Osteocyte (in vitro differentiated cells): ENCODE data around the gene ARF5. TPM values are rescaled to one million over a fixed set of nuclear protein-coding genes. Genes with fewer than 3 reads are reported as not detected.

Experiments
- DNase-seq: peaks from one replicate; pipeline ENCODE4 v3.0.0; 2021; ENCODE audit warnings: mixed read lengths; ENCODE audit not compliant: unreplicated experiment; ENCODE audit errors: extremely low spot score
- H3K27ac Mint-ChIP-seq: one replicate; pipeline ENCODE4 v1.8.0; 2021; ENCODE audit warnings: mild to moderate bottlenecking, mixed read lengths; ENCODE audit not compliant: unreplicated experiment
- H3K27me3 Mint-ChIP-seq: one replicate; pipeline ENCODE4 v1.8.0; 2021; ENCODE audit warnings: mixed read lengths; ENCODE audit not compliant: unreplicated experiment
- H3K36me3 Mint-ChIP-seq: one replicate; pipeline ENCODE4 v1.8.0; 2021; ENCODE audit warnings: mixed read lengths; ENCODE audit not compliant: unreplicated experiment
- H3K4me1 Mint-ChIP-seq: one replicate; pipeline ENCODE4 v1.8.0; 2021; ENCODE audit warnings: mixed read lengths; ENCODE audit not compliant: unreplicated experiment
- H3K4me3 Mint-ChIP-seq: one replicate; pipeline ENCODE4 v1.8.0; 2021; ENCODE audit warnings: mild to moderate bottlenecking, moderate library complexity, mixed read lengths; ENCODE audit not compliant: unreplicated experiment
- H3K9me3 Mint-ChIP-seq: one replicate; pipeline ENCODE4 v1.8.0; 2021; ENCODE audit warnings: mixed read lengths; ENCODE audit not compliant: unreplicated experiment
- total RNA-seq: library from RNA; stranded (reverse); gene quantifications from 2 replicates; pipeline ENCODE4 v1.2.1, GENCODE V29; 2021
- TF ChIP-seq, protein P1 (sequence below): fragments of 200-600 bp; sonication (generic); IDR thresholded peaks from 2 replicates; pipeline ENCODE4 v1.5.0; 2021; ENCODE audit warnings: antibody characterized with exemption, mild to moderate bottlenecking, moderate library complexity

Gene ARF5
- total RNA-seq, 1 donor from 2014 or later, result 191 TPM

DNA sequence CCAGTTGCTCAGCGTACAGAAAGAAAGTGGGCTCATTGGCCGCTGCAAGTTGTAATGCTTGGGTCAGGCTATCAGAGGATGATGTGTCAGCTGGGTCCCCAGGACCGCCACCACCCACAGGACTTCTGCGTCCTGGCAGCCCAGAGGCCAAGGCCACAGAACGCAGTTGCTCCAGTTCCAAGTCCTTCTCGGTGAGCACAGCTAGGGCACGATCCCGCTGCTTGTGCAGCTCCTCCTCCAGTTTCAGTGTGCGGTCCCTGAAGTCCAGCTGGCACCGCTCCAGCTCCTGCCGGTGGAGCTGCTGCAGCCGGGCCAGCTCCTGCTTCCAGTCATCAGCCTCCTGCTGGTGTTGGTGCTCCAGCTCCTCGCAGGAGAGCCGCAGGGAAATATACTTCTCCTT lies 5.8 kb upstream of the ARF5 start:
- DNase-seq, result no peak
- peaks cover 48% of the 10 kb centered on the region for H3K4me1 Mint-ChIP-seq

DNA sequence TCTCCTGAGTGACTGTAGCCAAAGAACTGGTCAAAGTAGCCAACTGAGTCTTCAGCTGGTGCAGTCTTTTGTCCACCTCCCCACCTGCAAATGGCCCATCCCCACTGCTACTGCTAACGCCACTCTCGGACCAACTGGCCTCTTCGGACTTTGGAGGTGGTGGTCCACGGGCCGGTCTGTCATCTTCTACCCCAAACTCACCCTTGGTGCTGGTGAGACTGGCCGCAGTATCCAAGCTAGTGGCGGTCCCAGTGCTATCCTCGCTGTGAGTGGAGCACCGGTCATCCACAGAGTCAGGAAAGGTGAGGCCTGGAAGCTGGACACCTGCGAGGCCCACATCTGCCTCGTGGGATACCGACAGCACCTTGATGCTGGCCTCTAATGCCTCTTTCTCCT lies 3.6 kb upstream of the ARF5 start:
- Mint-ChIP-seq H3K4me3 (peak overlapping the region; percentile 87), H3K36me3 (peaks cover 21% of the 10 kb centered on the region), H3K9me3 (peaks cover 6% of the 10 kb centered on the region), H3K4me1 (peaks cover 51% of the 10 kb centered on the region), H3K27me3 (no peaks in the 10 kb centered on the region), H3K27ac (peak overlapping the region; percentile 91)
- TF ChIP-seq, protein P1, sequence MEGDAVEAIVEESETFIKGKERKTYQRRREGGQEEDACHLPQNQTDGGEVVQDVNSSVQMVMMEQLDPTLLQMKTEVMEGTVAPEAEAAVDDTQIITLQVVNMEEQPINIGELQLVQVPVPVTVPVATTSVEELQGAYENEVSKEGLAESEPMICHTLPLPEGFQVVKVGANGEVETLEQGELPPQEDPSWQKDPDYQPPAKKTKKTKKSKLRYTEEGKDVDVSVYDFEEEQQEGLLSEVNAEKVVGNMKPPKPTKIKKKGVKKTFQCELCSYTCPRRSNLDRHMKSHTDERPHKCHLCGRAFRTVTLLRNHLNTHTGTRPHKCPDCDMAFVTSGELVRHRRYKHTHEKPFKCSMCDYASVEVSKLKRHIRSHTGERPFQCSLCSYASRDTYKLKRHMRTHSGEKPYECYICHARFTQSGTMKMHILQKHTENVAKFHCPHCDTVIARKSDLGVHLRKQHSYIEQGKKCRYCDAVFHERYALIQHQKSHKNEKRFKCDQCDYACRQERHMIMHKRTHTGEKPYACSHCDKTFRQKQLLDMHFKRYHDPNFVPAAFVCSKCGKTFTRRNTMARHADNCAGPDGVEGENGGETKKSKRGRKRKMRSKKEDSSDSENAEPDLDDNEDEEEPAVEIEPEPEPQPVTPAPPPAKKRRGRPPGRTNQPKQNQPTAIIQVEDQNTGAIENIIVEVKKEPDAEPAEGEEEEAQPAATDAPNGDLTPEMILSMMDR, result no peak
- DNase-seq, result no peak

More for the DNA sequence above, 5.8 kb upstream of the ARF5 start:
- TF ChIP-seq, protein P1, result no peak
- H3K4me3 Mint-ChIP-seq, result no peak overlapping the region
- H3K27ac Mint-ChIP-seq, result no peak overlapping the region
- no peaks in the 10 kb centered on the region for H3K27me3 Mint-ChIP-seq
- H3K9me3 Mint-ChIP-seq, result peaks cover 6% of the 10 kb centered on the region
- peaks cover 23% of the 10 kb centered on the region for H3K36me3 Mint-ChIP-seq

DNA sequence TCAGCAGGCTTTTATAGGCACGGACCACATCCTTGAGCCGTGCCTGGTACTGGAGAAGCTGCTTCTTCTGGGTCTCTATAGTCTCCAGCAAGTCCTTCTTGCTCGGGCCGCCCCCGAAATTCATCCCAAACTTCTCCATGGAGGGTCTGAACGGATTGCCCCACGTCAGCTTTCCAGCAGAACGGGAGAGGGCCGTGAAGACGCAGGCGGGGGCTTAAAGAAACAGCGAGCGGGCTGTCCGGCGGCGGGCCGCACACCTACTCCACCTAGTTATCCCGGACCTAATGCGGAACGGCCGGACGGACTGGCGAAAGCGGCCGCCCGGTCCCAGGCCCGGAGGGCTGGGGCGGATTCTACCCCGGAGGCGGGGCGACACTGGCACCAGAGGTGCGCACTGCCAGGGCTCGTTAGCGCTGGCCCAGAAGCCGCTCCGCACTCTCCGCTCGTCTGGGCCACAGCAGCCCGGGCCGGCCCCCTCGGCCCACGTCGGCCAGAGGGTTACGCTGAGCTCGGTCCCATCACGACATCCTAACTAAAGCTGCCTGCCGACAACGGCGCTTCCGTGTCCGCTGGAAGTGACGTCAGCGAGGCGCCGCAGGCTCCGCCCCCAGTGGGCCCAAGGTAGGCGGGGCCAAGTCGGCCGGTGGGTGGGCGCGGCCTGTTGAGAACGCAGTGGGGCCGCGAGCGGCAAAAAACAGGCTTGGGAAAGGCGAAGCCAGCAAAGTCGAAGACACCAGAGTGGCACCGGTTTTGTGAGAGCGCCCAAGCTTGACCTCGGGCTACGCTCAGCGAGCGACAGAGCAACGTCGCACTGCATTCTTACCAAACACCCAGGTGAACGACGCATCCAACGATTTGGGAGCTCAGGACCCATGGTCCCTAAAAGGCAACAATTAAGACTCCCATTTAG lies 2.9 kb upstream of the ARF5 start, which contains the start of gene GCC1:
Gene GCC1, minus strand, starts transcription at position 553 of the 910 bp plus-strand sequence. Its CDS starts 414 bp downstream, at position 139.
- Mint-ChIP-seq H3K27me3 (no peaks in the 10 kb centered on the region), H3K36me3 (peaks cover 22% of the 10 kb centered on the region), H3K27ac (peak within 1 kb of the TSS; percentile 91), H3K4me1 (peaks cover 55% of the 10 kb centered on the region), H3K4me3 (peak within 1 kb of the TSS; percentile 87), H3K9me3 (peaks cover 6% of the 10 kb centered on the region)
- TF ChIP-seq, protein P1, result no peak
- peak; percentile 97 for DNase-seq

DNA sequence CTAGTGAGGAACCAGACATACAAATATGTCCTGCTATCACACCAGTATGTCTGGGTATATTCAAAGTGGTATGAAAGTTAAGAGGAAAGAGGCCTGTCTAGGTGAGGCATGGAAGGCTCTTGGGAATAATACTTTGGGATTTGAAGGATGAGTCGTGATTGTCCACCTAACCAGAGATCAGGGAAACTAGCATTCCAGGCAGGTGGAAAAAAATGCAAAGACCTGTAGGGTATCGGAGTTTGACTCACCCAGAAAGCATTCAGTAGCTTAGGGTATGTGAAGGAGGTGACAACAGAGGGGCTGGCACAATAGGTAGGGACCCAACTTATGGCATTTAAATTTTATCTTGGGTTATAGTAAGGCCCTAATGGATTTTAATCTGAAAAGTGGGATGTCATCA lies 1.9 kb upstream of the ARF5 start:
- TF ChIP-seq, protein P1, result no peak
- peak overlapping the region; percentile 87 for H3K4me3 Mint-ChIP-seq
- peak overlapping the region; percentile 91 for H3K27ac Mint-ChIP-seq
- no peak for DNase-seq
- H3K36me3 Mint-ChIP-seq, result peaks cover 30% of the 10 kb centered on the region
- H3K9me3 Mint-ChIP-seq, result peaks cover 6% of the 10 kb centered on the region
- H3K4me1 Mint-ChIP-seq, result peaks cover 55% of the 10 kb centered on the region
- H3K27me3 Mint-ChIP-seq, result no peaks in the 10 kb centered on the region

DNA sequence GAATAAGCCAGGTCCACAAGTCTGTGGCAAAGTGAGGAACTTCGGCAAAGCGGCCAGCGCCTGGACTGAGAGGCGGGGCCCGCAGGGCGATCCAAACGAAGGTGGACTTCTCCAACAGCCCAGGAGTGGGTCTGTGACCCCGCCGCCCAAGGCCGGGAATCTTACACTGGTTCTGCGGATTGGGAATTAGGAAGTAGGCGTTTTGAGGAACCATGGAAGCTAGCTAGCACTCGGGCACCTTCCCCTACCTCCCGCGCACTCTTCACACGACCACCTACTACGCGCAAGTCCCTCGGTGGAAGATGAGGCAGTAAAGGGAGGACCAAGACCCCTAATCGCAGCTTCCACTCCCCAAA lies 570 bp upstream of the ARF5 start:
- Mint-ChIP-seq H3K27ac (peak overlapping the region; percentile 69), H3K9me3 (peaks cover 6% of the 10 kb centered on the region), H3K4me1 (peaks cover 44% of the 10 kb centered on the region)

More for the DNA sequence above, 570 bp upstream of the ARF5 start:
- Mint-ChIP-seq H3K4me3 (peak overlapping the region; percentile 87), H3K36me3 (peaks cover 25% of the 10 kb centered on the region), H3K27me3 (no peaks in the 10 kb centered on the region)
- DNase-seq, result no peak
- TF ChIP-seq, protein P1, result no peak
